Measurements from ENCODE around the gene CDKAL1.

CDKAL1 gene

DNA sequence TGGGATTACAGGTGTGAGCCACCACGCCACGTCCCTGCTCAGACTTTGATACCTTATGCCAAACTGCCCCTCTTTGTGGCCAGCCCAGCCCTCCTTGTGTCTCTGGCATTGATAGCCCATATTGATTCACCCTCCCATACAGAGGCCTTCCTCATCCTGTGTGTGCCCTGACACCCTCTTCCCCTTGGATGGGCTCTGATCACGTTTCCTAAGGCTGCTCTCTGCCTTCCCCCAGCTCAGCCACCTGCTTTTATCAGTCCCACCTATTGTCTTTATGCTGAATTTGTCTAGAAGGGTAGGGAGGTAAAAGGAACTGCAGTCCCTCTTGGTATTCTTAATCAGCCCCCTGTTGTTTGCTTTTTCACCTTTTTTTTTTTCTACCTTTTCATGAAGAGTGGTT is 95.9 kb downstream of the CDKAL1 start:
- Histone ChIP-seq H3K79me2 (ENCODE audit: low read length) (no peaks in the 10 kb centered on the region; the same call in 1 of the 2 replicates), H3K9ac (ENCODE audit: low read length) (no peak overlapping the region), H3K4me2 (ENCODE audit: low read length) (no peak overlapping the region), H3K9me3 (ENCODE audit: insufficient read depth, low read length) (no peaks in the 10 kb centered on the region), H3K36me3 (replicated peaks; ENCODE audit: low read depth, low read length) (no peaks in the 10 kb centered on the region), H2AFZ (ENCODE audit: low read depth, low read length) (no peak overlapping the region), H3K4me3 (ENCODE audit: low read length) (no peak overlapping the region), H3K27ac (ENCODE audit: low read length) (no peak overlapping the region), H3K4me1 (ENCODE audit: low read length) (no peaks in the 10 kb centered on the region), H3K27me3 (ENCODE audit: low read depth, low read length) (no peaks in the 10 kb centered on the region), H4K20me1 (ENCODE audit: insufficient read depth, low read length) (no peaks in the 10 kb centered on the region)
- TF ChIP-seq, protein P1, sequence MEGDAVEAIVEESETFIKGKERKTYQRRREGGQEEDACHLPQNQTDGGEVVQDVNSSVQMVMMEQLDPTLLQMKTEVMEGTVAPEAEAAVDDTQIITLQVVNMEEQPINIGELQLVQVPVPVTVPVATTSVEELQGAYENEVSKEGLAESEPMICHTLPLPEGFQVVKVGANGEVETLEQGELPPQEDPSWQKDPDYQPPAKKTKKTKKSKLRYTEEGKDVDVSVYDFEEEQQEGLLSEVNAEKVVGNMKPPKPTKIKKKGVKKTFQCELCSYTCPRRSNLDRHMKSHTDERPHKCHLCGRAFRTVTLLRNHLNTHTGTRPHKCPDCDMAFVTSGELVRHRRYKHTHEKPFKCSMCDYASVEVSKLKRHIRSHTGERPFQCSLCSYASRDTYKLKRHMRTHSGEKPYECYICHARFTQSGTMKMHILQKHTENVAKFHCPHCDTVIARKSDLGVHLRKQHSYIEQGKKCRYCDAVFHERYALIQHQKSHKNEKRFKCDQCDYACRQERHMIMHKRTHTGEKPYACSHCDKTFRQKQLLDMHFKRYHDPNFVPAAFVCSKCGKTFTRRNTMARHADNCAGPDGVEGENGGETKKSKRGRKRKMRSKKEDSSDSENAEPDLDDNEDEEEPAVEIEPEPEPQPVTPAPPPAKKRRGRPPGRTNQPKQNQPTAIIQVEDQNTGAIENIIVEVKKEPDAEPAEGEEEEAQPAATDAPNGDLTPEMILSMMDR (IDR thresholded peaks at IDR 0.05; ENCODE audit: low read depth, low read length) = no peak

DNA sequence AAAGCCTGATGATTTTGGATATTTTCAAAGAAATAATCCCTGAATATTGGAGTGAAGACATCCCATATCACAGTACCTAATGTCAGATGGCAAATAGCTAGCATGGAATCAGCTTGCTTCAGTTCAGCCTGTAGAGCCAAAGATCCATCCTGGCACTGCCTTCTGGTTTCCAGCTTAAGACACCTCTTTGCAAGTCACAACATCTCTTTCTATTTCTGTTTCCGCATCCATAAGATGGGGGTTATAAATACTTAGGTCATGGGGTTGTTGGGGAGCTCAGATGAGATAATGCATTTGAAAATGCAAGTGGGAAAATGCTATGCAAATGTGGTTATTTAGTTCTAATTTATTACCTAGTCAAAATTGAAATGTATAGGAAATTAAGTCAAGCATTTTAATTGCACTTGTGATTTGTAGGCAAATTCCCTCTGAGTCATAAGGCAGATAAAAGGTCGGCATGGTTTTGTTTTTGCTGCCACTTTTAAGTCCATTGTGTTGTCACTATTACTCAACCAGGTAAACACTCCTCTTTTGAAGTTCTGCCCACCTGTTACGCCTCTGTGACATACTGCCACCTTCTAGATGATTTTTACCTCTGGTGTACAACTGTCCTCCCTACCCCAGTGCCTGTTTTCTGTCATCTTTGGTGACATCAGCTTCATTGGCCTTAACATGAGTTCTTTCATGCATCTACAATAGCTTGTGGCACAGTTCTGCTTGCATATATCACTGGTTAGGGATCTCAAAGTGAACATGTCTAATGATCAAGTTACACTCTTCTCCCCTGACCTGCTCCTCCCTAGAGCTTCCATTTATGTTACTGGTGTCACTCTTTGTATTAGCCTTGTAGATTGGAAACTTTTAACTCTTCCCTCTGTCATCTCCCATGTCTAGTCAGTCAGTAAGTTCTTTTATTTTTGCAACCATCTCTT is 96.6 kb downstream of the CDKAL1 start:
- no peak overlapping the region for H3K9ac ChIP-seq (ENCODE audit: low read length)
- H3K9me3 ChIP-seq (ENCODE audit: insufficient read depth, low read length) = no peaks in the 10 kb centered on the region
- TF ChIP-seq EZH2phosphoT487 (IDR thresholded peaks at IDR 0.05; ENCODE audit: low read depth) = no peak
- TF ChIP-seq, protein P1 (IDR thresholded peaks at IDR 0.05; ENCODE audit: low read depth, low read length) = no peak
- no peaks in the 10 kb centered on the region; the same call in 1 of the 2 replicates for H3K79me2 ChIP-seq (ENCODE audit: low read length)
- H3K4me1 ChIP-seq (ENCODE audit: low read length) = no peaks in the 10 kb centered on the region
- H3K4me2 ChIP-seq (ENCODE audit: low read length) = no peak overlapping the region
- H3K36me3 ChIP-seq (replicated peaks; ENCODE audit: low read depth, low read length) = no peaks in the 10 kb centered on the region
- no peak overlapping the region for H3K27ac ChIP-seq (ENCODE audit: low read length)
- no peaks in the 10 kb centered on the region for H3K27me3 ChIP-seq (ENCODE audit: low read depth, low read length)
- H2AFZ ChIP-seq (ENCODE audit: low read depth, low read length) = no peak overlapping the region
- H3K4me3 ChIP-seq (ENCODE audit: low read length) = no peak overlapping the region
- no peaks in the 10 kb centered on the region for H4K20me1 ChIP-seq (ENCODE audit: insufficient read depth, low read length)

DNA sequence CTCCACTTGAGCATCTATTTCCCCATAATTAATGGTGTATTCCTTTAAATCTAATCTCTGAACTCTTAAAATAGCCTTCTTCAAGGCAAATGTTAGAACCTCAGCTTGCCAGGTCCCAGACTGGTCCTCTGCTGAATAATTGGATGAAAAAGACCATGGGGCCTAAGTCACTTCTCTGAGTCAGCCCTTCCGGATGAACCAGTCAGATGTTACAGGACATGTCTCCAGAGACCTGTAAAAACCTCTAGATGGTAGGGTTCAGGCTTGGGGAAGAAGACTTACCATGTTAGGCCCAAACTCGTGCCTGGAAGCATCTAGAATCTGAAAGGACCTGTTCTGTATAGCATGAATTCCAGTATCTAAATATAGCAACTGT is 97.3 kb downstream of the CDKAL1 start:
- Histone ChIP-seq H3K79me2 (ENCODE audit: low read length) (no peaks in the 10 kb centered on the region; the same call in 1 of the 2 replicates), H3K36me3 (replicated peaks; ENCODE audit: low read depth, low read length) (no peaks in the 10 kb centered on the region), H3K4me1 (ENCODE audit: low read length) (no peaks in the 10 kb centered on the region), H3K4me2 (ENCODE audit: low read length) (no peak overlapping the region), H3K27ac (ENCODE audit: low read length) (no peak overlapping the region), H3K4me3 (ENCODE audit: low read length) (no peak overlapping the region), H4K20me1 (ENCODE audit: insufficient read depth, low read length) (no peaks in the 10 kb centered on the region), H3K27me3 (ENCODE audit: low read depth, low read length) (no peaks in the 10 kb centered on the region), H3K9me3 (ENCODE audit: insufficient read depth, low read length) (no peaks in the 10 kb centered on the region), H3K9ac (ENCODE audit: low read length) (no peak overlapping the region), H2AFZ (ENCODE audit: low read depth, low read length) (no peak overlapping the region)
- TF ChIP-seq, protein P1 (IDR thresholded peaks at IDR 0.05; ENCODE audit: low read depth, low read length) = no peak
- no peak for TF ChIP-seq EZH2phosphoT487 (IDR thresholded peaks at IDR 0.05; ENCODE audit: low read depth)

DNA sequence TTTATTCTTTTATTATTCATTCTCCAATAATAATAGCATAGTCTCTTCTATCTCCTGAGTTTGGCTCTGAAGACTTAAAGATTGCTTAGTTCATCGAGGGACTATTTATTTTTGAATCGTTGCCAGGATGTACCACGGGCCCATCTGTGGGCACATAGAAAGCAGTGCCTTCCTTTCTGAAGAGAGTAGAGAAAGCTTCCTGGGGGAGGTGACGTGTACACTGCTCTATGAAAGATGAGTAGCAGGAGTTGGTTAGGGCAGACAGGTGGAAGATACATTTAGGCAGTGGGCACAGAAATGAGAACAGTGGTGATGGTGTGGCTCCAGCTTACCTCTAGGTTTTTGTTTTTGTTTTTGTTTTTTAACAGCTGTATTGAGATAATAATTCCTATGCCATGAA is 98.4 kb downstream of the CDKAL1 start:
- H3K27ac ChIP-seq (ENCODE audit: low read length) = no peak overlapping the region
- no peak overlapping the region for H3K9ac ChIP-seq (ENCODE audit: low read length)
- no peaks in the 10 kb centered on the region for H4K20me1 ChIP-seq (ENCODE audit: insufficient read depth, low read length)
- H3K36me3 ChIP-seq (replicated peaks; ENCODE audit: low read depth, low read length) = no peaks in the 10 kb centered on the region
- H3K4me1 ChIP-seq (ENCODE audit: low read length) = no peaks in the 10 kb centered on the region
- H3K4me2 ChIP-seq (ENCODE audit: low read length) = no peak overlapping the region
- no peak overlapping the region for H2AFZ ChIP-seq (ENCODE audit: low read depth, low read length)
- H3K27me3 ChIP-seq (ENCODE audit: low read depth, low read length) = no peaks in the 10 kb centered on the region
- H3K79me2 ChIP-seq (ENCODE audit: low read length) = no peaks in the 10 kb centered on the region; the same call in 1 of the 2 replicates
- TF ChIP-seq, protein P1 (IDR thresholded peaks at IDR 0.05; ENCODE audit: low read depth, low read length) = no peak
- no peak for TF ChIP-seq EZH2phosphoT487 (IDR thresholded peaks at IDR 0.05; ENCODE audit: low read depth)
- no peak overlapping the region for H3K4me3 ChIP-seq (ENCODE audit: low read length)
- H3K9me3 ChIP-seq (ENCODE audit: insufficient read depth, low read length) = no peaks in the 10 kb centered on the region
